Body of pancreas (tissue), 4 donors: ENCODE measurements around the gene ATP8A2.

ENCODE experiments used
- POLR2A ChIP-seq, 3 donors: fragments of 450-650 bp; IDR thresholded peaks; one replicate each; pipeline ENCODE4 v1.6.1; 2016; ENCODE audit warnings: antibody characterized with exemption in 3 of 3, mild to moderate bottlenecking in 2 of 3
- TF ChIP-seq, protein P1 (sequence below), 7 experiments: fragments of 450-650 bp in 4 of 7; fragments of 200-600 bp in 3 of 7; sonication (generic) in 3 of 7; IDR thresholded peaks; one replicate each; pipeline ENCODE4 v1.5.1; 2016 to 2019; ENCODE audit warnings: antibody characterized with exemption in 7 of 7

DNA sequence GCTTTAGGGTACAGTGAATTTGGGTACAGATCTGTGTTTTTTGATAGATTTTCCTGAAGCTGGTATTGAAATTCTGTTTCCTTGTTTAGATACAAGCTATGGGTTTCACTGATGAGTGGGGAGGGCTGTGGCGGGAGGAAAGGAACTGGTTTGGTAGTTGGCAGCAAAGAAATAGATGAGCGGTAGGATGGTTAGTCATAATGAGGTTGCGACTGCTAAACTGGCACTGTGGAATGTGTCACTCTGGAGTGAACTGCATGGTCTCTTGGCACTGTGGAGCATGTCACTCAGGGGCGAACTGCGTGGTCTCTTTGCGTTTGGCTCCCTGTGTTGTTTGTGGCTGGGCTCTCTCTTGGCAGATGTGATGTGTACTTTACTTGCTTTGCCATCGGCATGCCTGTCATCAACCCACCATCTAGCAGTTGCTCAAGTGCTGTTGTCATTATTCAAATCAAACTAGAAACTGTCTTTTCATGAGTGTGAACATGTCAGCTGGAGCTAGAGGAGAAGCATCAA lies 82.1 kb downstream of the ATP8A2 start:
- TF ChIP-seq, protein P1, sequence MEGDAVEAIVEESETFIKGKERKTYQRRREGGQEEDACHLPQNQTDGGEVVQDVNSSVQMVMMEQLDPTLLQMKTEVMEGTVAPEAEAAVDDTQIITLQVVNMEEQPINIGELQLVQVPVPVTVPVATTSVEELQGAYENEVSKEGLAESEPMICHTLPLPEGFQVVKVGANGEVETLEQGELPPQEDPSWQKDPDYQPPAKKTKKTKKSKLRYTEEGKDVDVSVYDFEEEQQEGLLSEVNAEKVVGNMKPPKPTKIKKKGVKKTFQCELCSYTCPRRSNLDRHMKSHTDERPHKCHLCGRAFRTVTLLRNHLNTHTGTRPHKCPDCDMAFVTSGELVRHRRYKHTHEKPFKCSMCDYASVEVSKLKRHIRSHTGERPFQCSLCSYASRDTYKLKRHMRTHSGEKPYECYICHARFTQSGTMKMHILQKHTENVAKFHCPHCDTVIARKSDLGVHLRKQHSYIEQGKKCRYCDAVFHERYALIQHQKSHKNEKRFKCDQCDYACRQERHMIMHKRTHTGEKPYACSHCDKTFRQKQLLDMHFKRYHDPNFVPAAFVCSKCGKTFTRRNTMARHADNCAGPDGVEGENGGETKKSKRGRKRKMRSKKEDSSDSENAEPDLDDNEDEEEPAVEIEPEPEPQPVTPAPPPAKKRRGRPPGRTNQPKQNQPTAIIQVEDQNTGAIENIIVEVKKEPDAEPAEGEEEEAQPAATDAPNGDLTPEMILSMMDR (IDR thresholded peaks at IDR 0.05) = no peak
- no peak for TF ChIP-seq POLR2A (IDR thresholded peaks at IDR 0.05)
